ENCODE data around the gene WDCP.

- TF ChIP-seq CTCF (IDR thresholded peaks at IDR 0.05) (no peak), POLR2A (IDR thresholded peaks at IDR 0.05) (no peak)
Observed at GRCh38 chr2:24017711-24018110, 29.5 kb downstream of the WDCP start.

All from stomach (tissue), 4 donors.